Cardiac septum (tissue), 1 donor: ENCODE measurements around the gene UBE2G2. TPM values are rescaled to one million over a fixed set of nuclear protein-coding genes. Genes with fewer than 3 reads are reported as not detected.
A peak's percentile ranks its signal among the peaks of the same experiment; 100 is the strongest.

Experiments
- DNase-seq: peaks from one replicate; pipeline ENCODE4 v3.0.0-alpha.2; 2020; ENCODE audit warnings: low spot score
- intact Hi-C: fragments of 100-400 bp; cut with DNase I; formaldehyde crosslinking; loops from one replicate; pipeline ENCODE4 v1.14.0; 2022
- total RNA-seq: library from RNA; stranded (reverse); fragmentation: NEBNext Ultra II Directional; extraction: Animal tissue kit (Norgen Biotek cat#: 25700); gene quantifications from one replicate; pipeline ENCODE4 v1.2.1, GENCODE V29; 2021
- donor health status: DM: no; HTN: no; CAD: no.

Gene UBE2G2
- total RNA-seq, 1 donor from 2014 or later, result 69.7 TPM

DNA sequence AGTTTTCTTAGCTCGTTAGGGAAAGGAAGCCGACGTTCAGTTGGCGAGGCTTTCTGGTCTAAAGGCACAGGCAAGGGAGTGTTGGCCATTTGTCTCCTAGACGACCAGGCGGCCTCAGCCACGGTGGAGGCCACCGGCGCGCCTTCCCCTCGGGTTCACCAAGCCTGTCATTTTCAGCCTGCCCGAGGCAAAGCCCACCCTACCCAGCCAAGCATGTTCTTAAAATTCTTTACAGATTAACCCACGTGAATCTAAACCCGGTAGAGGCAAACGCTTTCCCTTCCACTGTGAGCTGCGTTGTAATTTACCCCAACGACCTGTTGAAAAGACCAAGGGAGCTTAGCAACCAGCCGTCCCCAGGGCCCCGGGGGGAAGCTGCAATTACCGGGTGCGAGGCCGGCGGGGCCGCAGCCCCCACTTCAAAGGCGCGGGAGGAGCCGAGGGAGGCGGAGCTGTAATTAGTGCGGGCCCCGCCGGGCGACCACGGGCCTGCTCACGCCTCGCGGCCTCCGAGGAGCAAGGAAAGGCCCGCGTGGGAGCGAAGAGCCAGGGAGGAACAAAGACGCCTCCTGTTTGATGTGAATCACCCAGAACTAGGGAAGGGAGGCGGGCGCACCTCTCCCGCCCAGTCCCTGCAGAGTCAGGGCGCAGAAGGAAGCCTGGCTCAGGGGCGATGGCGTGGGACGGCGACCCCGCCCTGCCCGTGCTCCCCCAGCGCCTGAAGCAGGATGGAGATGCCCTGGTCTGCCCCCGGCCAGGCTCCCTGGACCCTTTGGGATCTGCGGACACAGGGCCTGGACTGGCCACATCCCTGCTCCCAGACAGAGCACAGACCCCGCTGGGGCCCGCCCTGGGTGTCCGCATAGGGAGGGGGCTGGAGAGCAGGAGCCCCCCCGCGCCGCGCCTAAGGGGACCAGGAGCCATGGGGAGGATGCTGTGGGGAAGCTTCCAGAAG is 78.2 kb downstream of the UBE2G2 start:
- DNase-seq, result peak; percentile 63
- intact Hi-C loops, result no loop called here

- intact Hi-C loops, result no loop called here
- peak; percentile 3 for DNase-seq
Measured at GRCh38 chr21:44722731-44723130, 78.9 kb downstream of the UBE2G2 start.

- intact Hi-C loops, result no loop called here
- peak; percentile 12 for DNase-seq
Measured at GRCh38 chr21:44720170-44720569, 81.5 kb downstream of the UBE2G2 start.

Other genes with a start within 250 kb of the UBE2G2 start
- not detected for gene KRTAP10-3, start 243.0 kb downstream of the UBE2G2 start, total RNA-seq
- gene KRTAP10-4, start 228.1 kb downstream of the UBE2G2 start, total RNA-seq, result not detected
- gene KRTAP10-5, start 221.2 kb downstream of the UBE2G2 start, total RNA-seq, result not detected
- gene KRTAP10-6, start 209.3 kb downstream of the UBE2G2 start, total RNA-seq, result not detected
- not detected for gene KRTAP10-7, start 201.2 kb downstream of the UBE2G2 start, total RNA-seq
- gene KRTAP10-8, start 189.7 kb downstream of the UBE2G2 start, total RNA-seq, result not detected
- gene KRTAP10-9, start 174.7 kb downstream of the UBE2G2 start, total RNA-seq, result not detected
- not detected for gene KRTAP10-10, start 164.5 kb downstream of the UBE2G2 start, total RNA-seq
- not detected for gene KRTAP10-11, start 155.4 kb downstream of the UBE2G2 start, total RNA-seq
- not detected for gene KRTAP12-4, start 147.2 kb downstream of the UBE2G2 start, total RNA-seq
- not detected for gene KRTAP12-3, start 143.9 kb downstream of the UBE2G2 start, total RNA-seq
- gene KRTAP12-2, start 134.9 kb downstream of the UBE2G2 start, total RNA-seq, result not detected
- not detected for gene KRTAP12-1, start 119.7 kb downstream of the UBE2G2 start, total RNA-seq
- not detected for gene KRTAP10-12, start 104.6 kb downstream of the UBE2G2 start, total RNA-seq
- gene TSPEAR, start 90.2 kb downstream of the UBE2G2 start, total RNA-seq, result not detected
- 66.0 TPM for gene SUMO3, start 16.2 kb upstream of the UBE2G2 start, total RNA-seq
- 194 TPM for gene PTTG1IP, start 71.9 kb upstream of the UBE2G2 start, total RNA-seq
- gene ITGB2, start 119.1 kb upstream of the UBE2G2 start, total RNA-seq, result 11.5 TPM
- gene SLX9, start 138.2 kb upstream of the UBE2G2 start, total RNA-seq, result 35.8 TPM